DMS153 (cell line): ENCODE data around the gene SLC25A26.
"Not testable (repeated sequence)": the region's sequence is repeated elsewhere in the genome, so short reads cannot be mapped to it uniquely, and the experiment has no call there.

Experiments used
- DNase-seq: peaks from one replicate; lab custom pipeline; 2025; lab: John Stamatoyannopoulos, UW

Gene SLC25A26

GRCh38 chr3:66220602-66221377 lies at the start of gene SLC25A26:
Gene SLC25A26, plus strand, starts transcription at chr3:66221001. Its CDS starts 94 bp downstream, at chr3:66221095.
- peak; percentile 83 for DNase-seq

GRCh38 chr3:66172394-66172793 lies 48.4 kb upstream of the SLC25A26 start:
- DNase-seq: no peak

GRCh38 chr3:66177026-66177425 lies 43.8 kb upstream of the SLC25A26 start:
- no peak for DNase-seq

- DNase-seq: no peak
Observed at GRCh38 chr3:66178206-66178605, 42.6 kb upstream of the SLC25A26 start.

GRCh38 chr3:66179793-66180192 lies 41.0 kb upstream of the SLC25A26 start:
- DNase-seq: no peak

- no peak for DNase-seq
Observed at GRCh38 chr3:66181764-66182163, 39.0 kb upstream of the SLC25A26 start.

- DNase-seq: no peak
Observed at GRCh38 chr3:66182246-66182645, 38.6 kb upstream of the SLC25A26 start.

- no peak for DNase-seq
Observed at GRCh38 chr3:66186545-66186944, 34.3 kb upstream of the SLC25A26 start.

GRCh38 chr3:66195347-66195783 lies 25.4 kb upstream of the SLC25A26 start:
- DNase-seq: no peak

- no peak for DNase-seq
Observed at GRCh38 chr3:66196633-66197032, 24.2 kb upstream of the SLC25A26 start.

- no peak for DNase-seq
Observed at GRCh38 chr3:66198437-66199088, 22.2 kb upstream of the SLC25A26 start.

GRCh38 chr3:66199089-66199473 lies 21.7 kb upstream of the SLC25A26 start:
- no peak for DNase-seq

GRCh38 chr3:66200147-66200546 lies 20.7 kb upstream of the SLC25A26 start:
- DNase-seq: no peak

- DNase-seq: no peak
Observed at GRCh38 chr3:66200786-66201185, 20.0 kb upstream of the SLC25A26 start.

- no peak for DNase-seq
Observed at GRCh38 chr3:66203275-66203674, 17.5 kb upstream of the SLC25A26 start.

- no peak for DNase-seq
Observed at GRCh38 chr3:66206806-66207205, 14.0 kb upstream of the SLC25A26 start.

GRCh38 chr3:66208189-66208588 lies 12.6 kb upstream of the SLC25A26 start:
- no peak for DNase-seq

- no peak for DNase-seq
Observed at GRCh38 chr3:66210687-66211295, 10.0 kb upstream of the SLC25A26 start.

GRCh38 chr3:66211779-66212178 lies 9.0 kb upstream of the SLC25A26 start:
- DNase-seq: no peak

GRCh38 chr3:66215106-66215505 lies 5.7 kb upstream of the SLC25A26 start:
- no peak for DNase-seq

- DNase-seq: no peak
Observed at GRCh38 chr3:66220066-66220465, 735 bp upstream of the SLC25A26 start.

- no peak for DNase-seq
Observed at GRCh38 chr3:66224220-66224619, 3.4 kb downstream of the SLC25A26 start.

- DNase-seq: not testable (repeated sequence)
Observed at GRCh38 chr3:66226093-66226492, 5.3 kb downstream of the SLC25A26 start.
